DOHH2 (cell line): ENCODE measurements around the gene GEMIN7.

Experiments
- CTCF ChIP-seq: fragments of 200-600 bp; sonication (generic); IDR thresholded peaks from one replicate; pipeline ENCODE4 v1.5.1; 2014; ENCODE audit warnings: antibody characterized with exemption, mild to moderate bottlenecking, low read depth, low read length; ENCODE audit not compliant: poor library complexity, severe bottlenecking
- EZH2phosphoT487 ChIP-seq: fragments of 200-600 bp; sonication (generic); IDR thresholded peaks from 2 replicates; pipeline ENCODE4 v1.6.1; 2017; ENCODE audit warnings: borderline replicate concordance, mild to moderate bottlenecking, antibody characterized with exemption, low read length, moderate library complexity, mixed read lengths

GRCh38 chr19:45046355-45046754, 32.7 kb upstream of the GEMIN7 start:
- TF ChIP-seq CTCF = no peak
- TF ChIP-seq EZH2phosphoT487 = no peak
